SK-N-SH (cell line): ENCODE data around the gene MUSK. TPM values are rescaled to one million over a fixed set of nuclear protein-coding genes. Genes with fewer than 3 reads are reported as not detected.
A peak's percentile ranks its signal among the peaks of the same experiment; 100 is the strongest.

Experiments used
- CTCF ChIA-PET: fragments of 300-600, 350-600 bp; formaldehyde crosslinking; extraction: SDS; loops from one replicate; lab custom pipeline; 2021; lab: Yijun Ruan, JAX
- POLR2A ChIA-PET: fragments of 350-600 bp; sonication (Branson Sonifier 250); formaldehyde crosslinking; extraction: SDS; loops from one replicate; lab custom pipeline; 2020; ENCODE audit warnings: antibody characterized with exemption, inconsistent platforms; lab: Yijun Ruan, JAX
- DNase-seq: peaks from one replicate; pipeline ENCODE4 v3.0.0; 2012
- H2AFZ ChIP-seq: fragments of 200-600 bp; sonication (generic); 2 replicates; pipeline ENCODE4 v1.8.1; 2016; ENCODE audit warnings: antibody characterized with exemption, mild to moderate bottlenecking, low read depth
- H3F3A ChIP-seq: fragments of 200-600 bp; sonication (generic); replicated peaks from 2 replicates; pipeline ENCODE3; 2016; ENCODE audit warnings: antibody characterized with exemption, mild to moderate bottlenecking; ENCODE audit not compliant: insufficient read depth
- H3K27ac ChIP-seq, 2 experiments: fragments of 200-500 bp in 1 of 2; fragments of 200-600 bp in 1 of 2; sonication (Bioruptor generic) in 1 of 2; sonication (generic), shearing (Covaris generic) in 1 of 2; 2 replicates each; pipeline versions ENCODE4 v1.5.1 to v1.6.1; 2014 to 2016; ENCODE audit warnings: low read depth in 2 of 2, inconsistent platforms in 1 of 2, low read length in 1 of 2, mild to moderate bottlenecking in 1 of 2, mixed read lengths in 1 of 2
- H3K27me3 ChIP-seq: fragments of 200-600 bp; sonication (generic), shearing (Covaris generic); 2 replicates; pipeline ENCODE4 v1.6.1; 2016; ENCODE audit warnings: mixed run types; ENCODE audit not compliant: insufficient read depth
- H3K36me3 ChIP-seq, 2 experiments: fragments of 200-500 bp in 1 of 2; fragments of 200-600 bp in 1 of 2; sonication (Bioruptor generic) in 1 of 2; sonication (generic) in 1 of 2; replicated peaks in 1 of 2; 2 replicates each; pipeline versions ENCODE3 to v1.5.1; 2014 to 2016; ENCODE audit warnings: low read length in 1 of 2, mild to moderate bottlenecking in 1 of 2; ENCODE audit not compliant: insufficient read depth in 2 of 2, control insufficient read depth in 1 of 2
- H3K4me1 ChIP-seq, 2 experiments: fragments of 200-500 bp in 1 of 2; fragments of 200-600 bp in 1 of 2; sonication (Bioruptor generic) in 1 of 2; sonication (generic), shearing (Covaris generic) in 1 of 2; 2 replicates each; pipeline versions ENCODE4 v1.5.1 to v1.6.1; 2014 to 2016; ENCODE audit warnings: low read depth in 1 of 2, low read length in 1 of 2, mixed run types in 1 of 2; ENCODE audit not compliant: insufficient read depth in 2 of 2, control insufficient read depth in 1 of 2
- H3K4me2 ChIP-seq: fragments of 200-600 bp; sonication (generic), shearing (Covaris generic); 2 replicates; pipeline ENCODE4 v1.6.1; 2017; ENCODE audit warnings: mixed run types
- H3K4me3 ChIP-seq, 2 experiments: fragments of 200-500 bp in 1 of 2; fragments of 200-600 bp in 1 of 2; sonication (Bioruptor generic) in 1 of 2; sonication (generic), shearing (Covaris generic) in 1 of 2; 2 replicates each; pipeline versions ENCODE4 v1.5.1 to v1.8.1; 2014 to 2016; ENCODE audit warnings: low read depth in 2 of 2, inconsistent platforms in 1 of 2, low read length in 1 of 2, mild to moderate bottlenecking in 1 of 2, mixed read lengths in 1 of 2, moderate library complexity in 1 of 2
- H3K79me2 ChIP-seq: fragments of 200-600 bp; sonication (generic); 2 replicates; pipeline ENCODE4 v1.8.1; 2017; ENCODE audit warnings: mild to moderate bottlenecking; ENCODE audit not compliant: insufficient read depth
- H3K9ac ChIP-seq: fragments of 200-600 bp; sonication (generic); 2 replicates; pipeline ENCODE4 v1.6.1; 2017; ENCODE audit warnings: mixed run types
- H3K9me2 ChIP-seq: fragments of 200-600 bp; sonication (generic); 2 replicates; pipeline ENCODE4 v1.6.1; 2017; ENCODE audit warnings: mixed run types
- H3K9me3 ChIP-seq: fragments of 200-600 bp; sonication (generic); 2 replicates; pipeline ENCODE4 v1.6.1; 2017; ENCODE audit warnings: mixed run types, mild to moderate bottlenecking, moderate library complexity
- H4K20me1 ChIP-seq: fragments of 200-600 bp; sonication (generic); 2 replicates; pipeline ENCODE4 v1.6.1; 2017; ENCODE audit warnings: mild to moderate bottlenecking, mixed run types; ENCODE audit not compliant: insufficient read depth
- FOSL2 ChIP-seq: IDR thresholded peaks from 2 replicates; pipeline ENCODE4 v1.4.0; 2012; ENCODE audit warnings: low read depth, mild to moderate bottlenecking, moderate library complexity, borderline replicate concordance
- FOXM1 ChIP-seq: IDR thresholded peaks from 2 replicates; pipeline ENCODE4 v1.4.0; 2012; ENCODE audit warnings: low read depth, mild to moderate bottlenecking
- GATA2 ChIP-seq: sonication (generic); formaldehyde crosslinking; IDR thresholded peaks from 2 replicates; pipeline ENCODE4 v1.5.0; 2020; ENCODE audit warnings: mild to moderate bottlenecking, missing genetic modification reagents
- IRF3 ChIP-seq: fragments of 150-350 bp; IDR thresholded peaks from 2 replicates; pipeline ENCODE4 v1.6.1; 2016; ENCODE audit warnings: mild to moderate bottlenecking, low read depth, low read length
- JUND ChIP-seq: IDR thresholded peaks from 2 replicates; pipeline ENCODE4 v1.4.0; 2012
- MAX ChIP-seq: IDR thresholded peaks from 2 replicates; pipeline ENCODE4 v1.4.0; 2012; ENCODE audit warnings: low read depth
- MEF2A ChIP-seq: IDR thresholded peaks from 2 replicates; pipeline ENCODE4 v1.4.0; 2012; ENCODE audit warnings: low read depth, borderline replicate concordance
- NFIC ChIP-seq: IDR thresholded peaks from 2 replicates; pipeline ENCODE4 v1.4.0; 2012; ENCODE audit warnings: borderline replicate concordance
- PBX3 ChIP-seq: IDR thresholded peaks from 2 replicates; pipeline ENCODE4; 2012
- SIN3A ChIP-seq: IDR thresholded peaks from 2 replicates; pipeline ENCODE4 v1.6.1; 2012; ENCODE audit warnings: low read depth, mild to moderate bottlenecking, low read length, moderate library complexity, borderline replicate concordance
- TCF12 ChIP-seq: IDR thresholded peaks from 2 replicates; pipeline ENCODE4 v1.4.0; 2012
- YY1 ChIP-seq: IDR thresholded peaks from 2 replicates; pipeline ENCODE4 v1.4.0; 2012; ENCODE audit warnings: low read depth, mild to moderate bottlenecking
- ZBTB33 ChIP-seq: IDR thresholded peaks from 2 replicates; pipeline ENCODE4 v1.4.0; 2012; ENCODE audit warnings: low read depth, borderline replicate concordance
- WGBS: methylation state at CpG from one replicate; pipeline ENCODE4 v1.1.6; 2017; ENCODE audit warnings: low lambda C conversion rate; 5-methylcytosine and 5-hydroxymethylcytosine counted together
- polyA plus RNA-seq, 3 experiments: library from polyadenylated mRNA; depleted of rRNA; stranded (reverse); fragments of >200 nt; gene quantifications; 2 replicates each; pipeline ENCODE4 v1.2.3, GENCODE V29; 2012

MUSK gene
- polyA plus RNA-seq, 1 of the 3 experiments (the other 2 are of a cell fraction), result not detected

GRCh38 chr9:110844121-110844520 lies 175.5 kb downstream of the MUSK start (continued):
- TF ChIP-seq ZBTB33, result no peak

- Histone ChIP-seq H2AFZ (peak overlapping the region; percentile 7; the same call in 1 of the 2 replicates), H3K9me2 (no peaks in the 10 kb centered on the region), H3K4me2 (no peak overlapping the region), H3K4me1 (no peaks in the 10 kb centered on the region; a peak in 2 of 4 replicates), H3K4me3 (no peak overlapping the region), H3K36me3 (no peaks in the 10 kb centered on the region), H3K9me3 (no peaks in the 10 kb centered on the region), H3K27me3 (no peaks in the 10 kb centered on the region), H3K27ac (no peak overlapping the region), H3F3A (peaks cover 7% of the 10 kb centered on the region), H4K20me1 (no peaks in the 10 kb centered on the region), H3K79me2 (no peaks in the 10 kb centered on the region), H3K9ac (no peak overlapping the region)
- ChIA-PET POLR2A (no interaction called here), CTCF (interaction anchor here (1.5 kb wide), 1 partner anchor 10 kb away, joined by 3 read pairs; no protein-coding TSS in a partner anchor)
- WGBS, result 89% methylated on average over 2 of the region's 2 CpGs
- DNase-seq, result no peak
- no peak for TF ChIP-seq NFIC
- no peak for TF ChIP-seq SIN3A
- TF ChIP-seq MEF2A, result no peak
Measured at GRCh38 chr9:110846215-110846614, 177.6 kb downstream of the MUSK start.

- TF ChIP-seq TCF12 (peak; percentile 16; the same call in 1 of the 2 replicates), FOSL2 (no peak), JUND (no peak)
- Histone ChIP-seq H3K4me3 (no peak overlapping the region), H3K4me2 (no peak overlapping the region), H2AFZ (peak overlapping the region; percentile 48; the same call in 1 of the 2 replicates), H3K9me3 (no peaks in the 10 kb centered on the region), H3K27me3 (no peaks in the 10 kb centered on the region), H4K20me1 (no peaks in the 10 kb centered on the region), H3F3A (peaks cover 7% of the 10 kb centered on the region), H3K79me2 (no peaks in the 10 kb centered on the region), H3K36me3 (no peaks in the 10 kb centered on the region), H3K9ac (no peak overlapping the region), H3K9me2 (no peaks in the 10 kb centered on the region), H3K27ac (peak overlapping the region in 1 of 2 experiments; percentile 31; a peak in 2 of 4 replicates), H3K4me1 (no peaks in the 10 kb centered on the region; a peak in 2 of 4 replicates)
- ChIA-PET POLR2A (no interaction called here), CTCF (no interaction called here)
- whole genome bisulfite sequencing, result 48% methylated on average over 3 of the region's 3 CpGs
- DNase-seq, result no peak
Measured at GRCh38 chr9:110847671-110848070, 179.1 kb downstream of the MUSK start.

- H3K9ac ChIP-seq, result no peak overlapping the region
- ChIA-PET POLR2A (no interaction called here), CTCF (no interaction called here)
- DNase-seq, result no peak
- H3F3A ChIP-seq, result peaks cover 7% of the 10 kb centered on the region
- no peaks in the 10 kb centered on the region for H3K27me3 ChIP-seq
- no peak overlapping the region for H3K4me3 ChIP-seq
- no peak overlapping the region for H3K4me2 ChIP-seq
- 0 out of 2 replicates have a peak, but pooled peaks cover 7% of the 10 kb centered on the region for H3K9me3 ChIP-seq
- H2AFZ ChIP-seq, result no peak overlapping the region
- H3K4me1 ChIP-seq, result no peaks in the 10 kb centered on the region; a peak in 1 of 4 replicates
- whole genome bisulfite sequencing, result 72% methylated on average over 6 of the region's 6 CpGs
- H3K27ac ChIP-seq, result no peak overlapping the region
- no peaks in the 10 kb centered on the region for H3K9me2 ChIP-seq
- no peaks in the 10 kb centered on the region for H4K20me1 ChIP-seq
- no peaks in the 10 kb centered on the region for H3K79me2 ChIP-seq
- no peaks in the 10 kb centered on the region for H3K36me3 ChIP-seq
- TF ChIP-seq YY1 (no peak), MEF2A (no peak), MAX (no peak), PBX3 (no peak), FOSL2 (no peak), GATA2 (no peak), IRF3 (no peak), FOXM1 (no peak)
Measured at GRCh38 chr9:110850401-110851135, 182.0 kb downstream of the MUSK start.
